CD4-positive, alpha-beta T cell treated with Interleukin-4 for 4 hours (primary cell): ENCODE results near the gene ATP8B3.
A peak's percentile ranks its signal among the peaks of the same experiment; 100 is the strongest.

Experiments used
- DNase-seq: peaks from one replicate; pipeline ENCODE4 v3.0.0-alpha.2; 2020

The ATP8B3 gene

GRCh38 chr19:1830978-1831377 is 18.9 kb upstream of the ATP8B3 start:
- no peak for DNase-seq

- no peak for DNase-seq
These were observed 18.5 kb upstream of the ATP8B3 start for GRCh38 chr19:1830568-1830967.

GRCh38 chr19:1829958-1830357 is 17.9 kb upstream of the ATP8B3 start:
- DNase-seq = no peak

GRCh38 chr19:1828279-1829238 is 16.5 kb upstream of the ATP8B3 start:
- DNase-seq = no peak

- DNase-seq = no peak
These were observed 15.6 kb upstream of the ATP8B3 start for GRCh38 chr19:1827566-1828278.

GRCh38 chr19:1826557-1827521 is 14.8 kb upstream of the ATP8B3 start:
- DNase-seq = no peak

GRCh38 chr19:1825909-1826556 is 14.0 kb upstream of the ATP8B3 start:
- DNase-seq = peak; percentile 57

- no peak for DNase-seq
These were observed 12.2 kb upstream of the ATP8B3 start for GRCh38 chr19:1824252-1824622.

- DNase-seq = no peak
These were observed 11.6 kb upstream of the ATP8B3 start for GRCh38 chr19:1823539-1824251.

GRCh38 chr19:1823020-1823419 is 10.9 kb upstream of the ATP8B3 start:
- no peak for DNase-seq

GRCh38 chr19:1822210-1822609 is 10.1 kb upstream of the ATP8B3 start:
- DNase-seq = no peak

- DNase-seq = no peak
These were observed 7.5 kb upstream of the ATP8B3 start for GRCh38 chr19:1819341-1820255.

GRCh38 chr19:1818549-1819195 is 6.6 kb upstream of the ATP8B3 start:
- no peak for DNase-seq

GRCh38 chr19:1817553-1818179 is 5.6 kb upstream of the ATP8B3 start:
- DNase-seq = no peak

GRCh38 chr19:1816530-1817298 is 4.6 kb upstream of the ATP8B3 start:
- DNase-seq = no peak

- DNase-seq = no peak
These were observed 3.8 kb upstream of the ATP8B3 start for GRCh38 chr19:1815605-1816529.

- no peak for DNase-seq
These were observed 2.9 kb upstream of the ATP8B3 start for GRCh38 chr19:1814833-1815604.
